Head of caudate nucleus (tissue), 42 donors: Measurements from ENCODE around the gene RAPGEF4.
A peak's percentile ranks its signal among the peaks of the same experiment; 100 is the strongest.

ENCODE experiments used
- DNase-seq, 42 donors: peaks; one replicate each; pipeline versions ENCODE4 v3.0.0 to v3.0.0-alpha.2; 2020 to 2021; ENCODE audit warnings: mixed read lengths in 7 of 42
- intact Hi-C: fragments of 100-400 bp; cut with DNase I; formaldehyde crosslinking; loops from one replicate; pipeline ENCODE4 v1.15.0; 2022

Gene RAPGEF4

DNA sequence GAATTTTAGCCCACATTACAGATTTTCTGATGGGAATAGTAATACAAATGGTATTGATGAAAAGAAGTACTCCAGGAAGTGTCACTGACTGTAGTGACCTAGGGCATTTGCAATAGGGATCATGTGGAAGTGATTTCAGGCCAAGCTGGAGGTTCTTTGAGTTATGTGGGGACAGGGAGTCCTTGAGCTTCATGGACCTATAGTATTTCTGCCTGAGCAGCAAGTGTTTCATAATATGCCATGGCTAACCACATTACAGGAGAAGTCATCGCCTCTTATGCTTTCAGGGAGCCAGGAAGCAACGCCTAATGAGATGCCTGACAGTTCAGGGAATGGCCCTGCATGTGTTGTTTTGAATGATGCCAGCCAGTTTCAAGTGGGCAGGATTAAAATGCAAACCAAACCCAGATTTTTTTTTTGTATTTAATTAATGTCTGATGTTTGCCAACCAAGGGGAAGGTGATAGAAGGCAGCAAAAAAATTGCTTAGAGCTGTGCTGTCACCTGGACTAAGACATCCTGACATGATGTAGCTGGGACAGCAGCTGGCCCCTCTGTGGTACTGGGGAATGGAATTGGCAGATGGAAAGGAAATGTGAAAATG is 109.5 kb downstream of the RAPGEF4 start:
- intact Hi-C loops: no loop called here
- no peak for DNase-seq

DNA sequence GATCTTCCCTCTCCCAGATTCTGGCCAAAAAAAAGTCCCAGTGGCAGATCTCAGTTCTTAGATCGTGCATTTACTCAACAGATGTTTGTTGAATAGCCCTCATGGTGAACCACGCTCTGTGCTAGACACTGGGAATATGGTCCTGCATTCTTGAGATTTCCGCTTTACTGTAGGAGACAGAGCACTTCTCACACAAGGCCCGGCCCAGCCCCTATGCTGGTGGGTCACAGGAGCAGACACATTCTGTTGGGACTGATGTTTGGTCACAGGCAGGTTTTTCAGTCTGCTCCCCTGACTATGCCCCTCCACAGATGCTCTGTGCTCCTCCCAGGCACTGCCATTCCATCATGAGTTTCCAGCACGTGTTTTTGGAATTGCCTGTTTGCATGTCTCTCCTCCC is 110.9 kb downstream of the RAPGEF4 start:
- DNase-seq: no peak
- intact Hi-C loops: no loop called here

DNA sequence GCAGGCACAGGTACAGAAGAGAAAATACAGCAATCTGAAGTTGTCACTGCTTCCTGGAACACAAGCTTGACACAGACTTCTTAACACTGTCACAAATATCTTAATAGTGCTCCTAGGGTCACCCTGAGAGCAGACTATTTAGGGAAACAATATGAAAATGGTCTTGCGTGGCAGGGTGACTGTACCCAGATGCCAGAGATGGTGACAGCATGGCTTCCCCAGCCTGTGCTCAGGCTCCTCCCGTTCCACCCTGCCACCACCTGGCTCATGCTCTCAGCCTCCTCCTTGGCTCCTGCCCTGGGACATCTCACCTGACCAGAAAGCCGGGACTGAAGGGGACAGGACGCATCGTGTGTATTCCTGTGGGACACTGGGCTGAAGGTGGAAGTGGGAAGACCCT is 111.5 kb downstream of the RAPGEF4 start:
- intact Hi-C loops: no loop called here
- no peak for DNase-seq

DNA sequence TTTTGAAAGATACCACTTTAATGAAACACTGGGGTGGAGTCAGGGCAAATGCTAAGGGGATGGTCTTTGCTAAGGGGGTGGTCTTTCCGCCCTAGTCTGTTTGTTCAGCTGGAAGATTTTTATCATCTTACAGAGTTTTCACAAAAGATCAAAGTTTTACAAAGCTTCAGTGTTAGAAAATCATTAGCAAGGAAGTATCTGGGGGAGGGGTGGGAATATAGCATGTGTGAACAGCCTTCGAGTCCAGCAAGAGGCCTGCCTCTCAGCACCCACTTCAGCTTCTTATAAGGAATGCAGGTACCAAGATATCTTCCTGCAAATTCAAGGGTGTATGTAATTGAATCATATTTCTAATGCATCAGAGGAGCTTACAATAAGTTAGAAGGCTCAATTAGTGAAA is 112.9 kb downstream of the RAPGEF4 start:
- intact Hi-C loops: no loop called here
- no peak for DNase-seq

DNA sequence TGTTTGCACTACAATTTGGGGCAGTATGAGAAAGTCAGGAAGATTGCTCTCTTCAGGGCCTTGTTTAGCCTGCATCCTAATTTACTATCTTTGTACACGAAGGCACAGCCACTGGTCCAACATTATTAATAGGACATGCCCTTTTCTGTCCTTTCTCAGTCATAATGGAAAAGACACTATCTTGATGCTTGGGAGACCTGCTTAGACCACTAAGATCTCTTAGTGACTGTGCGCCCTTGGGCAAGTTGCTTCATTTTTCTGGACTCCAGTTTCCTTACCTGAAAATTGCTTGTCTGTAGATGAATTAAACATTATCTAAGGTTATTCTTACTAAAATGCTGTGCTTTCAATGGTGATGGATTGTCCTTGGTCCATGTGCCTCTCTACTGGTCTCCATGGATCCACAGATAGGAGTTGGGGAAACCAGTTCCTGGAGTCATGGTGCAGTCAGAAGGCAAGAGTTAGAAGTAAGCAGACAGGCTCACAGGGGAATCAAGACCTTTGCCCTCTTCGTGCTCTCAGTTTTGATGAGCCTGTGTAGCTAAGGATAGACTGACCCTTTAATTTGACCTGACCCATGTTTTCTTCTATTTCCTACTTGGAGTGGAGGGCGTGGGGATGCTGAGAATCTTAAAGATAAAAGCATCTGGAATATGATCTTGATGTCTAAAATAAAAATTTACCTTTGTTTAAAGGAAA is 114.0 kb downstream of the RAPGEF4 start:
- intact Hi-C loops: no loop called here
- no peak for DNase-seq

DNA sequence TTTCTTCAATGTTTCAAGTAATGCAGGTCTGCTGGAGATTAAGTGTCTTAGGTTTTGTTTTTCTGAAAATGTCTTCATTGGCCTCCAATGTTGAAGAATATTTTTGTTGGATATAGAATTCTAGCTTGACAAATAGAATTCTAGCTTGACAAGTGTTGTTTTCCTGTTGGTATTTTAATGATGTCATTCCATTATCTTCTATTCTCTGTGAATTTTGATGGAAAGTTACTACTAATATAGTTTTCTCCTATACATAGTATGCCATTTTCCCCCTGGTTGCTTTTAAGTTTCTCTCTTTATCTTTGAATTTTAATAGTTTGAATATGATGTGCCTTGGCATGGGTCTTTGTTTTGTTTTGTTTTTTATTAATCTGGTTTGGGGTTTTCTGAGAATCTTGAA is 119.9 kb downstream of the RAPGEF4 start:
- no peak for DNase-seq
- intact Hi-C loops: no loop called here

DNA sequence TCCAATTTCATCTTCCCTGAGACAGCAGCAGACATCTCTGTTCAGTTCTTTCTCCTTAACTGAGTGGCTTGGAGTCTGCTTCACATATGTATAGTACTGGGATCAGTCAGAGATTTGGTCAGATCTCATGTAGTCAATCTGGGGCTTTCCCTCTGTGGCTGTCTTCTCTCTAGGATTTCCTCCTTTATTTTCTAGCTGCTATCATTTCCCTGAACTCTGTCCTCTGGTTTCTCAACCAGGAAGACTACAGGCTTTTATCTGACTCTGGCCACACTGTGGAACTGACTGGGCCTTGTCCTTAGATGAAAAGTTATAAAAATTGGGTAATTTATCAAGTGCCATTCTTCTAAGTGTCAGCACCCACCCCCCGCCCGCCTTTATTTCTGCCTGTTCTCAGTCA is 121.0 kb downstream of the RAPGEF4 start:
- intact Hi-C loops: no loop called here
- DNase-seq: no peak

DNA sequence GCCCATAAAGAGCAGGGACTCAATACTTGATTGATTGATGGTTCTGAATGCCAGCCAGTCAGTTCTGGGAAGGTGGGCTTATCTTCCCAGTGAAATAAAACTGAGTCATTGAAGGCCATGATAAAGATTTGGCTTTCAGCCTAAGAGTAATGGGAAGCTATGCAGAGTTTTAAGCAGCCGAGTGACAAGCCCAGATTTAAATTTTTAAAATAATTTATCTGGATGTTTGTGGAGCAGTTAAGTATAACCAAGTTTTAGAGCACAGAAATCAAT is 122.8 kb downstream of the RAPGEF4 start:
- intact Hi-C loops: no loop called here
- no peak for DNase-seq

DNA sequence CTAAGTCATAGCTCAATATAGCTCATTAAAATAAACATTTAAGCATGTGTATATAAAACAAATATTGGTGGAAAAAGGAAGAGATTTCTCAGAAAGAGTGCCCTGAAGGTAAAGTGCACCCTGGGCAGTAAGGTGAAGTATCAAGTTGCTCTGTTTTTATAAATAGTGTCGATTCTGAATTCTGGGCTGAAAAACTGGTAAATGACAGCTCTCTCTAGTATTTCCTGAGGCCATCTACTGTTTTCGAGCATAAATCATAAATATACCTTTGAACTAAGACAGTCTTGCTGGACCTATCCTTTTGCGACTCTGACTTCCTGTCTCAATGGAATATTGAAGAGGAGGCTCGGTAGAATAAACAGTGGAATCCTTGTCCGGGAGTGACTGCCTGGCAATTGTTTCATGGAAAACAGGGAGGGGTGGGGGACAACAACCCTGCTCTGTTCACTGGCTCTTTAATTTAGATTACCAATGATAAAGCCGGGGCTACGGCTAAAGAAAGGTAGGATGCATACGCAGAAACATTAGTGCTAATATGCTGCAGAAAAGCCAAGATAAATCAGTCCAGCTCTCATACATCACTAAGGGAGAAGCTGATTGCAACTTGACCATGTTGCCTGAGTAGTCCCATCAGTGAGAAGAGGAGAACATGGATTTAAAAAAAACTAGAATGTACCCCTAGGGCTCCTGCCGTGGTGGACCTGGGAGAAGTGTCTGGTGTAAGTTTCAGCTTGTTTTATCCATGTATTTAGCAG is 124.1 kb downstream of the RAPGEF4 start:
- intact Hi-C loops: loop anchor here (10.0 kb wide), 1 partner anchor 75 kb away; no protein-coding TSS in a partner anchor
- peak in 12 of 42 donors; percentile 15 to 66 (median 32) for DNase-seq

DNA sequence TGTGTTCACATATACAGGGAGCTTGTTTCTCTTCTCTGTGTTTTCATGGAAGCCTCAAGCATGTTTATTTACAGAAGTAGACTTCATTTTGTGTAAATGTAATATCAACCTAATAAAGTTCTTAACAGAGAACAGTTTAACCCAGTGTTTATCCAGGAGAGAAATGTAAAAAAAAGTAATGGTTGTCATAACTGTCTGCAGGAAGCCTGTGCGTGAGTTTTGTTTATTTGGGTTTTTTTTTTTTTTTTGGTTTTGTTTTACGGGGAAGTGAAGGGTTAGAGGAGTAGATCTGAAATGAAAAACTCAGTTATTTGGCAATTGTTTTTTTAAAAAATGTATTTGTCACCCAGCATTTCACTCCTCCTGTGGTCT is 124.7 kb downstream of the RAPGEF4 start:
- intact Hi-C loops: loop anchor here (10.0 kb wide), 1 partner anchor 74 kb away; no protein-coding TSS in a partner anchor

DNA sequence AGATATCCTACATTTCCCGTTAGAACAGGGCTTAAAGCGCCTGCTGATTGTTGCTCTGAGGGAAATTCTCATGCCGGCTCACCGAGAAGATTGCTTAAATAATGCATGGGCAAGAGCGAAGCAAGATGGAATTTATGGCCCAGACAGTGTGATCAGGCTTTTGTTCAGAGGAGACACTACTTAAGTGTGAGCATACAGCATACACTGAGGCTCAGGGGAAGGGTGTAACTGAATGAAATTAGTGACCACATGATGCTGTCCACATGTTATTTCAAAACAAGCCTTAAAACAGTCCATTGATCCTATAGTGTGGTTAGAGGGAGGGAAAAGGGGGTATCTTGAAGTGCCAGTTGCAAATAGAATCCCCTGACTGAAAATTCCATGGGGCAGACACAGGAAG is 125.5 kb downstream of the RAPGEF4 start:
- DNase-seq: no peak
- intact Hi-C loops: loop anchor here (10.0 kb wide), 1 partner anchor 74 kb away; no protein-coding TSS in a partner anchor

More for the DNA sequence above, 124.7 kb downstream of the RAPGEF4 start:
- no peak for DNase-seq

DNA sequence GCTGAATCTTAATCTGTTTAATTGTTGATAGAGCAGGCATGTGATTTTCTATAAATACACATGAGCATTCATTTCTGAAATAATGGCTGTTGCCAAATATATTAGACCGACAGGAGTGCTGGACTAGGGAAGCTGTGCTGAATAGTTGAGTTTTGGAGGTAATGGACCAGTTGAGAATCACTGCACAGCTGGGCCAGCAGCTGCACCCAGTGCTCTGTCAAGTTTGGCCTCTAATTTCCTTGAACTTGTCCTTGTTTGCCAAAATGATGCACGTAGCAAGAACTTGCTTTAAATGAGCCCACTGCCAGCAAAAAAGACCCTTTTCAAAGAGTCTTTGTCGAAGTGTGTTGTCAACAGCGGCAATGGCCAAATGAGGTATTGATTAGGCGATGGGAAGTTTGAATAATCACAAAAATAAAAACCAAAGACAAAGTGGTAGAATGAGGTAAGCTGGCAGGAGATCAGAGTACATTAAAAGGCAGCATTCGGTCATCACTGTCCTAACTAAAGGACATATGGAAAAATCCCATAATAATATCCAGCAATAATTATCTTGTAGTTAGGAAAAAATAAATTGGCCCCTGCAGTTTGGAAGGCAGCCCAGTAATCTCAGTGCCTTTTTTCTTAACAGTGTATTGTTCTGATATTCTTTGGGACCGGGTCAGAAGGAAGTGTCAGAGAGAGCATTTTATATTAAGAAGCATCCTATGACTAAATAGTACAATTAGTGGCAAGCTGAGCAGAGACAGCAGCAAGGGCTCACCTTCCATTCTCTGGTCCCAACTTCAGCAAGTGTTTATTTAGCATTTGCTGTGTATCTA is 126.2 kb downstream of the RAPGEF4 start:
- no peak for DNase-seq
- intact Hi-C loops: loop anchor here (10.0 kb wide), 1 partner anchor 73 kb away; no protein-coding TSS in a partner anchor

DNA sequence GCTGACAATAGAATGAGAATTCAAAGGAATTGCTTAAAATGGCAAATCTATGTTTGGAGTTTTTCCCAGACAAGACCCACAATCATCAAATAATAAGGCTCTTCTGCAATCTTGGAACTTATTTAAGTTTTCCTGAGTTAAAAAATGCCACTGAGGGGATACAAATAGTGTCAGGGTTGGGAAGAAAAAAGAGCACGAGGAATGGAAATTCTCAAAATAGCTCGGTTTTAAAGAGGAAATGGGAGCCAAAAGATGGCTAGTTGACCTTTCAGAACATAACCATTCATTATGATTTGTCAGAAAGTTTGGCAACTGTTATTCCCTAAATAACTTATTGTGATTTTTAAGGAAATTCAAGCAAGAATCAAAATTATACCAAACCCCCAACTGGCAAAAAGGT is 127.7 kb downstream of the RAPGEF4 start:
- intact Hi-C loops: loop anchor here (10.0 kb wide), 1 partner anchor 71 kb away; no protein-coding TSS in a partner anchor

DNA sequence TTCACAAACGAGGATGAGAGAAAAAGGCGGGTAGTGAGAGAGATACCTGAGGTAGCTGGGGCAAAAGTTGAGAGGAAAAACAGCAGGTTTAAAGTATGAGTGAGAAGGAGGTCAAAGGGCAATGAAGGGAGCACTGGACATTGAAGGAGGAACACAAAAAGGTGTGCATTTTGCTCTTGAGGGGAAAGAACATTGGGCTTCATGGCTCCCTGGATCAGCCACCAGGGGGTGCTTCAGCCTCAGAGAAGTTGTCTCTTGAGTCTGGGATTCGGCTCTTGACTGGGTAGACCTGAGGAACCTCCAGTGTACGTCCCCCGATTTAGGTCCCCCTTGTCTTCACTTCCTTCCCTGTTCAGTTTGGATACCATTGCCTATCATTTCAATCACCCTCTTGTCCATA is 128.5 kb downstream of the RAPGEF4 start:
- intact Hi-C loops: loop anchor here (10.0 kb wide), 1 partner anchor 71 kb away; no protein-coding TSS in a partner anchor

More for the DNA sequence above, 127.7 kb downstream of the RAPGEF4 start:
- no peak for DNase-seq

DNA sequence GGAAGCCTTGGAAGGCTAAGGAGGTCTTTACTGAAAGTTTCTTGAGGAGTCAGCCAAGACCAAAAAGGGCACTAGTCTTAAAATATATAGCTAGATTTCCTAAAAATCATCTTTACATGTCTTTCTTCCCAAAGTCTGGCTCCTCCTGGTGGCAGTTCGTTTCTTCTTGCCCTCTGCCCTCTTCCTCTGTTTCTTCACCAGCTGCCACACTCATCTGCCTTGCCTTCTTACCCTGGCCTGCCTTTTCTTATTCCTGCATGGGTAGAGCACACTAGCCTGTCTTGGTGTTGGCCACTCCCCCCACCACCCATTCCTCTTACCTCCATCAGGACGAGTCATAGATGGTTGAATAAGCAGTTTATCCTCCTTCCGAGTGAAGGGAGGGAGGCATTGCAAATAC is 129.8 kb downstream of the RAPGEF4 start:
- intact Hi-C loops: loop anchor here (10.0 kb wide), 1 partner anchor 69 kb away; no protein-coding TSS in a partner anchor
- DNase-seq: no peak

More for the DNA sequence above, 128.5 kb downstream of the RAPGEF4 start:
- peak in 41 of 42 donors; percentile 26 to 88 (median 65) for DNase-seq

DNA sequence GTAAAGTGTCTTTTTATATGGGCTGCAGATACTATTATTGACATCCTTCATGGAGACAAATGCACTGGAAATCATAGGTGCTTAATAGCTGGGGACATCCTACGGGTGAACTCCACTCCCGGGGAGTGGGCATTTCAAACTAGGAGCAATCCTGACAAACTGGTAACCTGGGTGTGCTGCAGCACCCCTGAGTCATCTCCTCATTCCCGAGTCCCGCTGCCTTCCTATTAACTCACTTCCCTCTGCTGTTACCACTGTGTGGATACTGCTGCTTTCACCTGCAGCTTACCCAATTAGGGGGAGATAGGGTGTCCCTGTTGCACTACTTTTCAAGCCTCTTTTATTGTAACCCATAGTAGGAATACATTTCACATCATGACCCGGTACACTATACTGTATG is 134.2 kb downstream of the RAPGEF4 start:
- intact Hi-C loops: loop anchor here (10.0 kb wide), 1 partner anchor 65 kb away; no protein-coding TSS in a partner anchor
- peak in 5 of 42 donors; percentile 21 to 54 (median 34) for DNase-seq

DNA sequence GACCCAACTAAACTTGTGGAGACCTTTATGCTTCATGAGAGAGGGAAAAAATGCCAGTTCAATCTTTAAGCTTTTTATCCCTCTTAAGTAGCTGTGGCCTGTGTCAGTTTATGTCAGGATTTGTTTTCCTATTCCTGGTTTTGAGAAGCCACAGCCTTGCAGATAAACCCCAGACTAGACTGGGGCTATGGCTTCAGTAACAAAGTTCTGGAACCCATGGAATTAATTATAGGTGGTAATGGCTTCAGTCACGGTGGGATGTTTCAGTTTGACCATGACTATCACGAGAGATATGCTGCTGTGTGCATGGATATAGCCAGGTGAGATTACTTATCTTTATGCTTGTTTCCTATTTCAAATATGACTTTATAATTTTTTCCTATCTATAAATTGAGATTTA is 134.8 kb downstream of the RAPGEF4 start:
- intact Hi-C loops: no loop called here
- no peak for DNase-seq

DNA sequence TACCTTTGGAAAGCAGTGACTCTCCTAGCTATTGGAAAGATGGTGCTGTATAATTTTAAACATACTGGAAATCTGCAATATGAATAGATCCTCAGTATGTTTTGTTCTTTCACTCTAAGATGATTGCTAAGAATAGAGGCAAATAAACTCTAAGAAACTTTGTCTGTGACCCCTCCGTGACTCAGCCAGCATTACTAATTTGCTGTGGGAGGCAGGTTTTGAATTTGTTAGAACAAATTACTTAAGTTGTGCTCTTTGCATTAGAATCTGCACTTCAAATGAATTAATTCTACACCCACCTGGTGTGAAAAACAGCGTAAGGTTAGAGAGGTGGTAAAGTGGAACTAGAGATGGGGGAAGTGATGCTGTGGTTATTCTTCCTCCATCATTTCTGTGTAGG is 142.2 kb downstream of the RAPGEF4 start:
- DNase-seq: peak in 30 of 42 donors; percentile 8 to 81 (median 53)
- intact Hi-C loops: no loop called here

DNA sequence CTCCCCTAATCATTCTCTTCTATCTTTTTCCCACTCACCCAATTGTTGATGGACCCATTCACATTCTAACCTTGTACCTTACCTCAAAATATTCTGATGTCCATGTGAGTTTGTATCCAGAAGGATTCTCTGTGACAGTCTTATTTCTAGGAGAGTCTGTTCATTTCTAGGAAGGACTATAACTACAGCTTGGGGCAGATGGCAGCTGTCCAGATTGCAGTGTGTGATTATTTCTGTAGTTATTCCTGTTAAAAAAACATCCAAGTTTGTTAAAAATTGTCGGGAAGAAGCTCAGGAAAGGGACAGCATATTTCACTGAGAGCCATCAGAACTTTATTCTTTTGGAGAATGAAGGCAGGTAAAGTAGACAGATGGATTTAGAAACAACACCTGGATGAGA is 142.6 kb downstream of the RAPGEF4 start:
- no peak for DNase-seq
- intact Hi-C loops: no loop called here
